ENCODE data around the gene GAS2L1. TPM values are rescaled to one million over a fixed set of nuclear protein-coding genes. Genes with fewer than 3 reads are reported as not detected.

The GAS2L1 gene
- total and polyA plus RNA-seq, 2 donors (not counting 3 experiments of a cell fraction or from before 2014, with no cell fraction given): 30.5 to 44.0 TPM

DNA sequence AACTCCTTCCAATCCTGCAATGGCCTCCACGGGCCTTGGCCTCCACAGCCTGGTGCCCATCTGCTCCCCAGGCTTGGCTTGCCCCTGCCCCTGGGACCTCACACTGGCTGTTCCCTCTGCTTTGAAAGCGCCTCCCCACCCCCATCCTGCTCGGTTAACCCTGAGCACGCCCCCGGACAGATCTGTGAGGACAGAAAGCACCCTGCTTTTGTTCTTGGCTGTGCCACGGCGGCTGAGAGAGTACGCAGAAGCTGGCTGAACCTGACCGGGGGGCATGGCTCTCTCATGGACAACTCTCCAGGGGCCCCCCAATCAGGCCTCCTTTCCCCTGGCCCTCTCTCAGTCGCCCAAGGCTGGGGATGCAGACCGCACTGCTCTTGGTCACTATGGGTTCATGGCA is 29.2 kb downstream of the GAS2L1 start:
- DNase-seq (ENCODE audit: low read depth, low spot score): no peak
- BruUV-seq (replicated peaks): no TSS peak
- no peak overlapping the region for H2AFZ ChIP-seq (ENCODE audit: low read depth, low read length)
- no peak overlapping the region for H3K4me2 ChIP-seq (ENCODE audit: insufficient read depth, low read length)
- H3K36me3 ChIP-seq (ENCODE audit: control insufficient read depth in 2 of 2, extremely low read depth in 1 of 2, insufficient read depth in 2 of 2, low read length in 2 of 2): peaks cover 7 to 73% of the 10 kb centered on the region in 2 experiments
- ChIA-PET POLR2A (no interaction called here), CTCF (interaction anchor here (1.7 kb wide), 1 partner anchor 14 kb away, joined by 4 read pairs; no protein-coding TSS in a partner anchor)
- no peaks in the 10 kb centered on the region for H3K9me1 ChIP-seq (replicated peaks; ENCODE audit: control insufficient read depth, extremely low read depth, insufficient read depth, low read length)
- H4K20me1 ChIP-seq (replicated peaks; ENCODE audit: control insufficient read depth, extremely low read depth, insufficient read depth, low read length): no peaks in the 10 kb centered on the region
- intact Hi-C loops (cut with micrococcal nuclease) (no loop called here), dilution Hi-C loops (cut with MboI; ENCODE audit: extremely low pct_ligation_motif_present, low sequenced_read_pairs) (no loop called here)
- no peak overlapping the region for H3K9ac ChIP-seq (replicated peaks; ENCODE audit: extremely low read depth, insufficient read depth, low read length)
- H3K9me3 ChIP-seq (replicated peaks; ENCODE audit: control insufficient read depth, insufficient read depth, low read length): no peaks in the 10 kb centered on the region
- H3K4me3 ChIP-seq (replicated peaks in 1 of 3; ENCODE audit: insufficient read depth in 1 of 3, low read depth in 1 of 3, low read length in 3 of 3): no peak overlapping the region
- FAIRE-seq: no peak
- H3K79me2 ChIP-seq (ENCODE audit: control insufficient read depth, insufficient read depth, low read length): no peaks in the 10 kb centered on the region
- no peak overlapping the region for H3K27ac ChIP-seq (ENCODE audit: insufficient read depth, low read depth, low read length)
- no peaks in the 10 kb centered on the region for H3K27me3 ChIP-seq (ENCODE audit: control insufficient read depth in 2 of 2, insufficient read depth in 2 of 2, low read length in 2 of 2)
- peaks cover 9% of the 10 kb centered on the region for H3K4me1 ChIP-seq (ENCODE audit: control insufficient read depth, extremely low read depth, insufficient read depth, low read length)
- no peak for TF ChIP-seq MYC (IDR thresholded peaks at IDR 0.05; ENCODE audit: low read depth, low read length)

DNA sequence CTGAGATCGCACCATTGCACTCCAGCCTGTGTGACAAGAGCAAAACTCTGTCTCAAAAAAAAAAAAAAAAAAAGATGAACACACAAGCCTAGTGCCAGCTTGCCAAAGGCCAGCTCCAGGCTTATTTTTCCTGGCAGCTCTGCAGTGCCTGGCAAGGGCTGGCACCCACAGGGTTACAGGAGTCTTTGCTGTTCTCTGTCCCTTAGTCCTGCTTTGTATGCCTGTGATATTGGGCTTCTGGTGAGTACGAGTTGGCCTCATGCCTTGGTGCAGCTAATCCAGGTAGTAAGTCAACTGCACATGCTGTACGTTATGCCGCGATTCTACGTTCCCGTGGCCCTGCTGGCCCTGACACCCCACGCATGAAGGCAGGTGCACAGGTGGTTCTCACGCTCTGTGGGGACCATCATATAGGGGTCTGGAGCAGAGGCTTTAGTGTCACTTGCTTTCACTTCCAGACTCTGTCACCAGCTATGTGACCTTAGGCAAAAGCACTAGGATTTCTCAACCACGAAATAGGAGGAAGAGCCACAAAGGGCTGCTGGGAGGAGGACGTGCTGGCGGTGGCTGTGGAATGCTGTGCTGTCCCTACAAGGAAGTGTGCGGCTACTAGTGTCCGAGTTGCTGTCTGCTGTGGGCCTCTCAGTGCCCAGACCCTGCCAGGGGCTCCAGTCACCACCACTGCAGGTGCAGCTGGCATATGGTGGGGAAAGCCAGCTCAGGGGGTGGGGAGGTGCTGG is 30.5 kb downstream of the GAS2L1 start:
- DNase-seq (ENCODE audit: low read depth, low spot score) (no peak), FAIRE-seq (no peak)
- Histone ChIP-seq H3K79me2 (ENCODE audit: control insufficient read depth, insufficient read depth, low read length) (no peaks in the 10 kb centered on the region), H3K27ac (ENCODE audit: insufficient read depth, low read depth, low read length) (no peak overlapping the region), H2AFZ (ENCODE audit: low read depth, low read length) (no peak overlapping the region), H3K36me3 (ENCODE audit: control insufficient read depth in 2 of 2, extremely low read depth in 1 of 2, insufficient read depth in 2 of 2, low read length in 2 of 2) (peaks cover 13 to 81% of the 10 kb centered on the region in 2 experiments), H3K4me1 (ENCODE audit: control insufficient read depth, extremely low read depth, insufficient read depth, low read length) (no peaks in the 10 kb centered on the region), H3K4me3 (replicated peaks in 1 of 3; ENCODE audit: insufficient read depth in 1 of 3, low read depth in 1 of 3, low read length in 3 of 3) (no peak overlapping the region), H3K27me3 (ENCODE audit: control insufficient read depth in 2 of 2, insufficient read depth in 2 of 2, low read length in 2 of 2) (no peaks in the 10 kb centered on the region), H3K9me1 (replicated peaks; ENCODE audit: control insufficient read depth, extremely low read depth, insufficient read depth, low read length) (no peaks in the 10 kb centered on the region), H3K4me2 (ENCODE audit: insufficient read depth, low read length) (no peak overlapping the region), H4K20me1 (replicated peaks; ENCODE audit: control insufficient read depth, extremely low read depth, insufficient read depth, low read length) (no peaks in the 10 kb centered on the region), H3K9me3 (replicated peaks; ENCODE audit: control insufficient read depth, insufficient read depth, low read length) (no peaks in the 10 kb centered on the region), H3K9ac (replicated peaks; ENCODE audit: extremely low read depth, insufficient read depth, low read length) (no peak overlapping the region)
- ChIA-PET CTCF (interaction anchor here (0.9 to 1.9 kb wide), 3 partner anchors 11 to 23 kb away, joined by 3 to 6 read pairs (median 5); no protein-coding TSS in a partner anchor), POLR2A (no interaction called here)
- no TSS peak for BruUV-seq (replicated peaks)
- dilution Hi-C loops (cut with MboI; ENCODE audit: extremely low pct_ligation_motif_present, low sequenced_read_pairs): no loop called here
- intact Hi-C loops (cut with micrococcal nuclease): no loop called here
- TF ChIP-seq GATA2 (IDR thresholded peaks at IDR 0.05; ENCODE audit: insufficient read depth, insufficient read length, low read depth, low read length): no peak
- TF ChIP-seq, protein P1, sequence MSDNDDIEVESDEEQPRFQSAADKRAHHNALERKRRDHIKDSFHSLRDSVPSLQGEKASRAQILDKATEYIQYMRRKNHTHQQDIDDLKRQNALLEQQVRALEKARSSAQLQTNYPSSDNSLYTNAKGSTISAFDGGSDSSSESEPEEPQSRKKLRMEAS (IDR thresholded peaks at IDR 0.05; ENCODE audit: insufficient read depth, insufficient read length): no peak
- TF ChIP-seq MYC (IDR thresholded peaks at IDR 0.05; ENCODE audit: low read depth, low read length): no peak
- no peak for TF ChIP-seq POLR2A (IDR thresholded peaks at IDR 0.05; ENCODE audit: low read depth, low read length)
- TF ChIP-seq EZH2 (IDR thresholded peaks at IDR 0.05; ENCODE audit: borderline replicate concordance, low read depth, low read length, severe bottlenecking): no peak
- TF ChIP-seq, protein P2, sequence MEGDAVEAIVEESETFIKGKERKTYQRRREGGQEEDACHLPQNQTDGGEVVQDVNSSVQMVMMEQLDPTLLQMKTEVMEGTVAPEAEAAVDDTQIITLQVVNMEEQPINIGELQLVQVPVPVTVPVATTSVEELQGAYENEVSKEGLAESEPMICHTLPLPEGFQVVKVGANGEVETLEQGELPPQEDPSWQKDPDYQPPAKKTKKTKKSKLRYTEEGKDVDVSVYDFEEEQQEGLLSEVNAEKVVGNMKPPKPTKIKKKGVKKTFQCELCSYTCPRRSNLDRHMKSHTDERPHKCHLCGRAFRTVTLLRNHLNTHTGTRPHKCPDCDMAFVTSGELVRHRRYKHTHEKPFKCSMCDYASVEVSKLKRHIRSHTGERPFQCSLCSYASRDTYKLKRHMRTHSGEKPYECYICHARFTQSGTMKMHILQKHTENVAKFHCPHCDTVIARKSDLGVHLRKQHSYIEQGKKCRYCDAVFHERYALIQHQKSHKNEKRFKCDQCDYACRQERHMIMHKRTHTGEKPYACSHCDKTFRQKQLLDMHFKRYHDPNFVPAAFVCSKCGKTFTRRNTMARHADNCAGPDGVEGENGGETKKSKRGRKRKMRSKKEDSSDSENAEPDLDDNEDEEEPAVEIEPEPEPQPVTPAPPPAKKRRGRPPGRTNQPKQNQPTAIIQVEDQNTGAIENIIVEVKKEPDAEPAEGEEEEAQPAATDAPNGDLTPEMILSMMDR (IDR thresholded peaks at IDR 0.05; ENCODE audit: extremely low read depth in 1 of 2, insufficient read depth in 1 of 2, low read depth in 1 of 2, low read length in 2 of 2): no peak
- no peak for TF ChIP-seq JUN (IDR thresholded peaks at IDR 0.05; ENCODE audit: borderline replicate concordance, insufficient read depth, insufficient read length, low read depth)
- TF ChIP-seq FOS (IDR thresholded peaks at IDR 0.05; ENCODE audit: borderline replicate concordance, insufficient read depth, low read length): no peak
- no peak for TF ChIP-seq POLR2AphosphoS5 (IDR thresholded peaks at IDR 0.05; ENCODE audit: insufficient read depth, low read depth, low read length)
